H9 (cell line): ENCODE measurements around the gene DNASE1. TPM values are rescaled to one million over a fixed set of nuclear protein-coding genes. Genes with fewer than 3 reads are reported as not detected.

Experiments used
- DNase-seq: peaks from one replicate; pipeline ENCODE4 v3.0.0-alpha.2; 2017
- H2AFZ ChIP-seq: one replicate; pipeline ENCODE4 v1.6.1; 2013; ENCODE audit warnings: mild to moderate bottlenecking, low read length, control low read depth, moderate library complexity
- H2AK5ac ChIP-seq: 2 replicates; pipeline ENCODE4 v1.6.1; 2013; ENCODE audit warnings: low read length, control low read depth, mixed read lengths; ENCODE audit not compliant: insufficient read length
- H2BK120ac ChIP-seq: one replicate; pipeline ENCODE4 v1.6.1; 2013; ENCODE audit warnings: low read depth, mild to moderate bottlenecking, low read length, control low read depth, inconsistent platforms; ENCODE audit not compliant: poor library complexity, severe bottlenecking
- H2BK12ac ChIP-seq: 2 replicates; pipeline ENCODE4 v1.6.1; 2013; ENCODE audit warnings: low read length, control low read depth, mixed read lengths, low read depth; ENCODE audit not compliant: insufficient read length
- H2BK15ac ChIP-seq: 2 replicates; pipeline ENCODE4 v1.6.1; 2013; ENCODE audit warnings: low read depth, low read length, control low read depth
- H2BK20ac ChIP-seq: one replicate; pipeline ENCODE4 v1.6.1; 2013; ENCODE audit warnings: low read depth, mild to moderate bottlenecking, low read length, control low read depth, inconsistent platforms; ENCODE audit not compliant: poor library complexity, severe bottlenecking
- H2BK5ac ChIP-seq: 2 replicates; pipeline ENCODE4 v1.6.1; 2013; ENCODE audit warnings: low read length, control low read depth, mixed read lengths; ENCODE audit not compliant: insufficient read length
- H3K14ac ChIP-seq: 2 replicates; pipeline ENCODE4 v1.6.1; 2013; ENCODE audit warnings: low read length, control low read depth; ENCODE audit not compliant: insufficient read depth
- H3K18ac ChIP-seq: 2 replicates; pipeline ENCODE4 v1.6.1; 2013; ENCODE audit warnings: low read depth, mild to moderate bottlenecking, mixed read lengths, low read length, control low read depth; ENCODE audit not compliant: insufficient read length
- H3K23ac ChIP-seq: 2 replicates; pipeline ENCODE4 v1.6.1; 2013; ENCODE audit warnings: low read length, control low read depth, mixed read lengths, low read depth; ENCODE audit not compliant: insufficient read length
- H3K23me2 ChIP-seq: 2 replicates; pipeline ENCODE4 v1.6.1; 2013; ENCODE audit warnings: low read depth, mild to moderate bottlenecking, mixed read lengths, low read length, control low read depth; ENCODE audit not compliant: insufficient read length, poor library complexity, severe bottlenecking
- H3K27ac ChIP-seq: 2 replicates; pipeline ENCODE4 v1.5.1; 2013; ENCODE audit warnings: low read length, control low read depth, mixed read lengths, low read depth; ENCODE audit not compliant: insufficient read length
- H3K27me3 ChIP-seq: 2 replicates; pipeline ENCODE4 v1.6.1; 2013; ENCODE audit warnings: low read length, control low read depth, inconsistent platforms; ENCODE audit not compliant: insufficient read depth
- H3K4ac ChIP-seq: 2 replicates; pipeline ENCODE4 v1.6.1; 2013; ENCODE audit warnings: low read depth, mild to moderate bottlenecking, control low read depth, inconsistent platforms, low read length, moderate library complexity
- H3K4me1 ChIP-seq: 2 replicates; pipeline ENCODE4 v1.6.1; 2013; ENCODE audit warnings: low read length, control low read depth, inconsistent platforms; ENCODE audit not compliant: insufficient read depth
- H3K4me2 ChIP-seq: 2 replicates; pipeline ENCODE4 v1.6.1; 2013; ENCODE audit warnings: low read length, control low read depth, mixed read lengths; ENCODE audit not compliant: insufficient read length, insufficient read depth
- H3K56ac ChIP-seq: 2 replicates; pipeline ENCODE4 v1.6.1; 2013; ENCODE audit warnings: low read depth, mild to moderate bottlenecking, mixed read lengths, low read length, control low read depth; ENCODE audit not compliant: insufficient read length
- H3K79me1 ChIP-seq: 2 replicates; pipeline ENCODE4 v1.6.1; 2013; ENCODE audit warnings: low read depth, mild to moderate bottlenecking, moderate library complexity, low read length, control low read depth, inconsistent platforms; ENCODE audit not compliant: insufficient read depth, poor library complexity, severe bottlenecking
- H3K79me2 ChIP-seq: 2 replicates; pipeline ENCODE4 v1.6.1; 2013; ENCODE audit warnings: low read length, control low read depth, inconsistent platforms; ENCODE audit not compliant: insufficient read depth
- H3K9ac ChIP-seq: 2 replicates; pipeline ENCODE4 v1.6.1; 2013; ENCODE audit warnings: low read length, control low read depth, mixed read lengths; ENCODE audit not compliant: insufficient read length; ENCODE audit errors: extremely low read depth
- H3K9me3 ChIP-seq: one replicate; pipeline ENCODE4 v1.6.1; 2013; ENCODE audit warnings: low read depth, low read length, inconsistent platforms; ENCODE audit not compliant: control insufficient read depth
- H3T11ph ChIP-seq: one replicate; pipeline ENCODE4 v1.6.1; 2013; ENCODE audit warnings: mild to moderate bottlenecking, low read length, control low read depth, inconsistent platforms
- H4K20me1 ChIP-seq: one replicate; pipeline ENCODE4 v1.6.1; 2013; ENCODE audit not compliant: control insufficient read depth, insufficient read length, insufficient read depth
- H4K5ac ChIP-seq: 2 replicates; pipeline ENCODE4 v1.6.1; 2013; ENCODE audit warnings: low read depth, mild to moderate bottlenecking, mixed read lengths, low read length, control low read depth; ENCODE audit not compliant: insufficient read length
- H4K8ac ChIP-seq: replicated peaks from 2 replicates; pipeline ENCODE4 v1.6.1; 2013; ENCODE audit warnings: low read length, control low read depth, mixed read lengths, low read depth; ENCODE audit not compliant: insufficient read length
- H4K91ac ChIP-seq: 2 replicates; pipeline ENCODE4 v1.6.1; 2013; ENCODE audit warnings: low read depth, mild to moderate bottlenecking, moderate library complexity, mixed read lengths, low read length, control low read depth; ENCODE audit not compliant: insufficient read length
- H3K27ac Mint-ChIP-seq, 3 experiments: 2 replicates in 2 of 3; 3 replicates in 1 of 3; pipeline ENCODE4 v1.8.0; 2020 to 2021; ENCODE audit warnings: mixed read lengths in 3 of 3, mild to moderate bottlenecking in 1 of 3, moderate library complexity in 1 of 3
- H3K27me3 Mint-ChIP-seq: 2 replicates; pipeline ENCODE4 v1.8.0; 2021; ENCODE audit warnings: low read depth, mild to moderate bottlenecking, moderate library complexity, mixed read lengths
- H3K36me3 Mint-ChIP-seq, 3 experiments: 2 replicates in 2 of 3; 3 replicates in 1 of 3; pipeline ENCODE4 v1.8.0; 2020 to 2021; ENCODE audit warnings: low read depth in 3 of 3, mixed read lengths in 3 of 3; ENCODE audit not compliant: insufficient read depth in 1 of 3
- H3K4me1 Mint-ChIP-seq, 2 experiments: 2 replicates each; pipeline ENCODE4 v1.8.0; 2020; ENCODE audit warnings: mixed read lengths in 2 of 2
- H3K4me3 Mint-ChIP-seq, 2 experiments: 2 replicates in 1 of 2; 3 replicates in 1 of 2; pipeline ENCODE4 v1.8.0; 2020 to 2021; ENCODE audit warnings: mild to moderate bottlenecking in 2 of 2, mixed read lengths in 2 of 2, moderate library complexity in 1 of 2
- H3K9me3 Mint-ChIP-seq, 2 experiments: 2 replicates in 1 of 2; 3 replicates in 1 of 2; pipeline ENCODE4 v1.8.0; 2020; ENCODE audit warnings: mild to moderate bottlenecking in 2 of 2, mixed read lengths in 2 of 2, moderate library complexity in 1 of 2
- WGBS: extraction: QIAGEN DNeasy Blood & Tissue Kit; methylation state at CpG from one replicate; pipeline ENCODE4 v1.1.7; 2013; ENCODE audit warnings: missing lambda C conversion rate, low lambda C conversion rate, mixed read lengths; ENCODE audit not compliant: insufficient read length; ENCODE audit errors: extremely low coverage; 5-methylcytosine and 5-hydroxymethylcytosine counted together
- total RNA-seq: library from RNA; stranded (reverse); gene quantifications from 2 replicates; pipeline ENCODE4 v1.2.1, GENCODE V29; 2021
- TF ChIP-seq, protein P1 (sequence below): fragments of 200-600 bp; sonication (generic); conservative IDR thresholded peaks from 3 replicates; pipeline ENCODE4 v1.8.0; 2021; ENCODE audit warnings: antibody characterized with exemption, mild to moderate bottlenecking

The DNASE1 gene
- total RNA-seq, 1 experiment from 2014 or later = 10.1 TPM

DNA sequence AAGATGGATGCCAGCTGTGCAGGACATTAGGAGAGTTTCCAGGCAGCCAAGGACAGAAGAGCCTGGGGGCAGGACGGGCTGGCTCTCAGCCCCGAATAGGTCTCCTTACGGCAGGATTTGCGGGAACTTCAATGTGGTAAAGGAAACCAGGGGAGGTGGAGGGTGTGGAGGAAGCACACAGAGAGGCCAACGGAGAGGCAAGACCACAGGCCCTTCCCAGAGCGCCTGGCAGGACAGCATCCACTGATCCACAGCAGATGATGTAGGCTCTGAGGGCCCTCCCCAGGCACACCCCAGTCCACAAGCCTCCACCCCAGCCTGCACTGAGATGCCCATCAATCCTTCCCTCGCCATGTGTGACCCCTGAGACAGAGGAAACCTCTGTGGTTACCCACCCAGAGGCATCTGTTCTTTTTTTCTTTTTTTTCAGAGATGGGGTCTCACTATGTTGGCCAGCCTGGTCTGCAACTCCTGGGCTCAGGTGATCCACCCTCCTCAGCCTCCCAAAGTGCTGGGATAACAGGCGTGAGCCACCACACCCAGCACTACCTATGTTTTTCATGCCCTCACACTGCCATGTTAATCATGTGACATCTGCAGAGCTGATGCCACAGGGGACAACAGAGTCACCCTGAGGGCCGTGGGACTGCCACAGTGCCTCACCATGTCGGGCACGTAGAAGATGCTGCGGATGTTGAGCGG lies 19.3 kb downstream of the DNASE1 start:
- Histone ChIP-seq H4K5ac (no peak overlapping the region), H3K18ac (no peak overlapping the region), H4K91ac (no peak overlapping the region), H2BK120ac (no peak overlapping the region), H2AFZ (no peak overlapping the region), H3K23ac (no peak overlapping the region), H3K4me2 (no peak overlapping the region), H3K4me1 (no peaks in the 10 kb centered on the region), H3K23me2 (no peaks in the 10 kb centered on the region), H2BK12ac (no peak overlapping the region), H4K20me1 (no peaks in the 10 kb centered on the region), H2BK20ac (no peak overlapping the region), H4K8ac (no peak overlapping the region), H3K9ac (no peak overlapping the region), H3T11ph (no peak overlapping the region), H3K14ac (no peak overlapping the region), H3K27ac (no peak overlapping the region), H3K56ac (no peak overlapping the region), H3K9me3 (no peaks in the 10 kb centered on the region), H2AK5ac (no peak overlapping the region), H3K79me2 (no peaks in the 10 kb centered on the region), H3K27me3 (no peaks in the 10 kb centered on the region), H2BK15ac (no peak overlapping the region), H3K79me1 (no peaks in the 10 kb centered on the region), H3K4ac (no peak overlapping the region), H2BK5ac (no peak overlapping the region)
- Mint-ChIP-seq H3K9me3 (no peaks in the 10 kb centered on the region), H3K36me3 (peaks cover 51 to 88% (median 78%) of the 10 kb centered on the region in 3 experiments; a peak in 6 of 7 replicates), H3K27ac (peak overlapping the region in 1 of 3 experiments; percentile 70; a peak in 2 of 7 replicates), H3K4me3 (no peak overlapping the region), H3K27me3 (no peaks in the 10 kb centered on the region; the same call in 1 of the 2 replicates), H3K4me1 (no peaks in the 10 kb centered on the region)
- TF ChIP-seq, protein P1, sequence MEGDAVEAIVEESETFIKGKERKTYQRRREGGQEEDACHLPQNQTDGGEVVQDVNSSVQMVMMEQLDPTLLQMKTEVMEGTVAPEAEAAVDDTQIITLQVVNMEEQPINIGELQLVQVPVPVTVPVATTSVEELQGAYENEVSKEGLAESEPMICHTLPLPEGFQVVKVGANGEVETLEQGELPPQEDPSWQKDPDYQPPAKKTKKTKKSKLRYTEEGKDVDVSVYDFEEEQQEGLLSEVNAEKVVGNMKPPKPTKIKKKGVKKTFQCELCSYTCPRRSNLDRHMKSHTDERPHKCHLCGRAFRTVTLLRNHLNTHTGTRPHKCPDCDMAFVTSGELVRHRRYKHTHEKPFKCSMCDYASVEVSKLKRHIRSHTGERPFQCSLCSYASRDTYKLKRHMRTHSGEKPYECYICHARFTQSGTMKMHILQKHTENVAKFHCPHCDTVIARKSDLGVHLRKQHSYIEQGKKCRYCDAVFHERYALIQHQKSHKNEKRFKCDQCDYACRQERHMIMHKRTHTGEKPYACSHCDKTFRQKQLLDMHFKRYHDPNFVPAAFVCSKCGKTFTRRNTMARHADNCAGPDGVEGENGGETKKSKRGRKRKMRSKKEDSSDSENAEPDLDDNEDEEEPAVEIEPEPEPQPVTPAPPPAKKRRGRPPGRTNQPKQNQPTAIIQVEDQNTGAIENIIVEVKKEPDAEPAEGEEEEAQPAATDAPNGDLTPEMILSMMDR = no peak
- WGBS = no CpG with 5 or more reads among the region's 13 CpGs
- no peak for DNase-seq
